IPS-18c (cell line): ENCODE measurements around the gene FBXO42.
"Not testable (repeated sequence)": the region's sequence is repeated elsewhere in the genome, so short reads cannot be mapped to it uniquely, and the experiment has no call there.

Source experiments
- H3K4me3 ChIP-seq: 2 replicates; pipeline ENCODE4 v1.7.0; 2013; ENCODE audit warnings: low read depth, mild to moderate bottlenecking, low read length, moderate library complexity; ENCODE audit not compliant: insufficient read depth
- H3K9me3 ChIP-seq: one replicate; pipeline ENCODE4 v1.6.1; 2013; ENCODE audit warnings: mild to moderate bottlenecking, low read length, moderate library complexity; ENCODE audit not compliant: control insufficient read depth, insufficient read depth

FBXO42 gene

GRCh38 chr1:16241221-16241708 is 111.0 kb downstream of the FBXO42 start:
- no peaks in the 10 kb centered on the region for H3K9me3 ChIP-seq
- no peak overlapping the region for H3K4me3 ChIP-seq

DNA sequence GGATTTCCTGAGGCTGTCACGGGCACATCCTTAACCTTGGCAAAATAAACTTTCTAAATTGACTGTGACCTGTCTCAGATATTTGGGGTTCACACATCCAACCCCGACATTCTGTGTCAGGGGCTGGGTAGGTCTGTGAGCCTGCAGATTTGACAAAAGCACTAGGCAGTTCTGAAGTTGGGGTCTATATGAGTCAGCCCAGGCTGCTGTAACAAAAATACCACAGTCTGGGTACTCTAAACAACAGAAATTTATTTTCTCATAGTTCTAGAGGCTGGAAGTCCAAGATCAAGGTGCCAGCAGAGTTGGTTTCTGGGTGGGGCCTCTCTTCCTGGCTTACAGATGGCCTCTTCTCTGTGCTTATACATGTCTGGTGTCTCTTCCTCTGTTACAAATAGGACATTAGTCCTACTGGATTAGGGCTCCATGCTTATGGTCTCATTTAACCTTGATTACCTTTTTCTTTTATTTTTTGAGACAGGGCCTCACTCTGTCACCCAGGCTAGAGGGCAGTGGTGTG is 112.2 kb downstream of the FBXO42 start:
- Histone ChIP-seq H3K9me3 (no peaks in the 10 kb centered on the region), H3K4me3 (no peak overlapping the region)

DNA sequence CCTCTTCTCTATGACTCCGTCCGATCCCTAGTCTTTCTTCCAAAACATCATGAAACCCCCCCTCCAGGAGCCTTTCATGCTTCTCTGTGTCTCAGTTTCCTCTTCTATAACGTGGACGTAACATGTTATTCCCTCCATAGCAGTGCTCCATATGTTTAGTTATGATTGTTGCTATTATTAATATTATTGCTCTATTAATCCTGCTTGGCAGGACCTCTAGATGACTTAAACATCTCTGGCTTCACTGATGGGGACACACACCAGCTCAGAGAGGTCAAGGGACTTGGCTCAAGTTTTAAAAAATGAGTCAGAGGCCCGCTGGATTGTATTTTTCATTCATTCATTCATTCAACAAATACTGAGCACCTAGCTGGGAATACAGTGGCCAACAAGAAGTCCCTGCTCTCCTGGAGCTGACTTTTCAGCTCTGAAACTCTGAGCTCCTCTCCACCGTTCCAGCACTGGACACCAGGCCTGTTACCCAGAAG is 114.9 kb downstream of the FBXO42 start:
- Histone ChIP-seq H3K9me3 (no peaks in the 10 kb centered on the region), H3K4me3 (peak overlapping the region; percentile 65; the same call in 1 of the 2 replicates)

DNA sequence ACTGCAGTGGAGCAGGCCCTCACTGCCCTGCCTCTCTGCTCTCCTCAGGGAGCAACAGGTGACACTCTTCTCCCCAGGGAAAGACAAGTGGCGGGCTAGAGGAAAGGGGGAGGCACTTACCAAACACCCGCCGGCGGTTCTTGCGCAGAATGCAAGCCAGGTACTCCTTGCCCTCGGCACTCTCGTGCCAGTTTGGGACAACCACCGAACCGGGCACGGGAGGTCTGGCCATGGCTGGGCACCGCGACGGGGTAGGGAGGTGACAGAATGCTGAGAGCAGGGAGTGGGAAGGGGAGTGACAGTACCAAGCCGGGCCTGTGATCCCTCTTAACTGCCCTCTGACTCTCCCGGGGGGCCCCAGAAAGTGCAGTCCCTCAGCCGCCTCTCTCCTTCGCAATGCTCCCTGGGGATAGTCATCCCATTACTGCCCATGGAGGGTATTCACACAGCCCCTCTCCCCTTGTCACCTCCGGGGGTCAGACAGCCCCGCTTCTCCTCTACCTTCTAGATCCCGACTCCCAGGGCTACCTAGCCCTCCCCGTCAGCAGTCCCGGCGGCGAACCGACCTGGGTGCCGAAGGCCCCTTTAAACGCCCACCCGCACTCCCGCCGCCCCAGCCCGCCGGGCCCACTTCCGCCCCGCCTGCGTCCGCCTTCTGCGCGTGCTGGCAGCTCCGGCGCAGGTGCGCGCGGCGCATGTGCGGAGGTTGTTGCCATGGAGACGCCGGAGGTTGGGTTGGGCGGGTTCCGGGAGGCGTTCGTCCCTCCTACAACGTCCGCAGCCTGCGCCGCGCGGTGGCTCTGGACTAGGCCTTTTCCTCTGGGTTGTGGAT is 115.6 kb downstream of the FBXO42 start, which contains the start of gene CPLANE2:
Gene CPLANE2 (minus strand): TSS at position 673 of the 832 bp plus-strand sequence. CDS start 441 bp downstream, at position 232.
- peak within 1 kb of the TSS; percentile 65 for H3K4me3 ChIP-seq
- no peaks in the 10 kb centered on the region for H3K9me3 ChIP-seq

GRCh38 chr1:16235944-16236510 is 116.3 kb downstream of the FBXO42 start:
- Histone ChIP-seq H3K4me3 (peak overlapping the region; percentile 65; the same call in 1 of the 2 replicates), H3K9me3 (no peaks in the 10 kb centered on the region)

DNA sequence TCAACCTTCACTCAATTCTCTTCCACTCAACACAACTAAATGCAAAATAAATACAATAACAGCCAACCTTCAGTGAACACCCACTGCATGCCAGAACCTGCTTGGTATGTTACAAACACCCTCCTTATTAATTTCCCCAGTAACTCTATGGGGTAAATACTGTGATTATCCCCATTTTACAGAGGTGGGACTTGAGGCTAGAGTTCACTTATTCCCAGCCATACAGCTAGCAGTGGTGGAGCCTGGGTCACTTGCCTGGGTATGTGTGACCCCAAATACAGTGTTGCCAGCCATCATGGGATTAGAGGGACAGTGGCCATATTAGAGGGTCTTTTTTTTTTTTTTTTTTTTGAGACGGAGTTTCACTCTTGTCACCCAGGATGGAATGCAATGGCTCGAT is 116.9 kb downstream of the FBXO42 start:
- Histone ChIP-seq H3K9me3 (no peaks in the 10 kb centered on the region), H3K4me3 (no peak overlapping the region)

DNA sequence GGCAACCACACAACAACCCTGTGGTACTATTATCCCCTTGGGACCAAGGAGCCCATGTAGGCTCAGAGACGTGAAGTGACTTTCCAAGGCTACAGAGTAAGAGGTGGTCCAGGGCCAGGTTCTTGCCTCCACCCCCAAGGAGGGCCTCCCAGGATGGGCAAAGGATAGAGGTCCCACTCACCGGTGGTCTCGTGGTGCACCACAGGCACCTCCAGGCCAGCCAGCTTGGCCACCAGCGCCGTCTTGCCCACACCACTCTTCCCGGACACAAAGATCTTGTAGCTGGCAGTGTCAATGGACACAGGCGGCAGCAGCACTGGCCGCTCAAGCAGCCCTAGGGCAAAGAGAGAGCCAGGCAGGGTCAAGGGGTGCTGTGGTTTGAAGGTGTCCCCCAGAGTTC is 118.8 kb downstream of the FBXO42 start:
- H3K9me3 ChIP-seq, result no peaks in the 10 kb centered on the region
- H3K4me3 ChIP-seq, result 0 out of 2 replicates have a peak overlapping the region, but pooled peaks have one; percentile 3

DNA sequence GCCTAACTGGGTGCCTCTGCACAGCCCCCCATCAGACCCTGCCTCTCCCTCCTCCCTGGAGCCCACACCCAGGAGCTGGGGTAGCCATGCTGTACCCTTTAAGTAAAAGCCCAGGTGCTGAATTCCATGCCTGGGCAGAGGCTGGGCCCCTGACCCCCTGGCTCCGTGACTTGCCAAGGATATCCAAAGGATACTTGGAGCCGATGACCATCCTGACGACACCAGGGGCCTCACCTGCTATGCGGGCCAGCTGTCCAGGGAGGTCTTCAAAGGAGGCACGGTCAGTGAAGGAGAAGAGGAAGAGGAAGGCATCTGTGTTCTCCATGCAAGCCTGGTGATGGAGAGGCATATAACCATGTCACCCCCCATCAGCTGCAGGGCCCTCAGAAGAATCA is 120.0 kb downstream of the FBXO42 start:
- H3K4me3 ChIP-seq, result no peak overlapping the region
- no peaks in the 10 kb centered on the region for H3K9me3 ChIP-seq

DNA sequence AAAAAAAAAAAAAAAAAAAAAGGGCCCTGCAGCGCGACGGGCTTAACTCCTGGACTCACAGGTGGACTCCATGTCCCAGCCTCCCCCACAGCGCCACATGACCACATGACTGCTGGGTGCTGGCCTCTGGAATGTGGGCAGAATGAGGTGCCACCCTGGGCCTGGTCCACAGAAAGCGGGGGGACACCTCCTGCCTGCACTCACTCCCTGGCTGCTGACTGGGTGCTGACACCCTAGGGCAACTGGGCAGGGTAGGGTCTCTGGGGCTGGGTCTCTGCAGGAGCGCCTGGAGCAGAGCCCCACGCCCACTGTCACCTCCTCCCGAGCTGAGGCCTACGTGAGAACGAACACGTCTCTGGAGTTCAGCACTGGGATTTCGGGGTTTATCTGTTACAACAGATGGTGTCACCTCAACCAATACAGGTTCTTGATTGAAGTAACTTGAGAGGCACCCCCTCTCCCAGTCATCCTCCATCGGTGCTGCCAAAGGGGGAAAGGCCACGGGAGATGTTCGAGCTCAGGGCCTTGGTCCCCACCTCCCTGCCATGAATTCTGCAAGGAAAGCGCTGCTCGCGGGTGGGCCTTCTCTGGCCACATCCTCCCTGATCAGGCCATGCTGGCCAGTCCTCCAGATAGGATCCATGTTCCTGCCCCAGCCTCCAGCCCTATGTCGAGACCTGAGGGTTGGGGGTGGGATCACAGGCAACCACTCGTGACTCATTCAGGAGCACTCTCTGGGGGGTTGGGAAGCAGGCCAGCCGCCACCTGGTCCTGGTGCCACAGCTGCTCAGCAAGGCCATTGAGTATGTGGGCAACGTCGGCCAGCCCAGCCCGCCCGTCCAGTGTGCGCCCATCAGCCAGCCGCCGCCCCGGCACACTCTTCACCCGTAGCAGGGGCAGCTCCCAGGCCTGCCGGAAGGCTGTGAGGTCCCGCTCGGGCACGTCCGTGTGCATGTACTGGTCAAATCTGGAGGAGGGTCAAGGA is 120.7 kb downstream of the FBXO42 start:
- Histone ChIP-seq H3K4me3 (no peak overlapping the region), H3K9me3 (no peaks in the 10 kb centered on the region)

DNA sequence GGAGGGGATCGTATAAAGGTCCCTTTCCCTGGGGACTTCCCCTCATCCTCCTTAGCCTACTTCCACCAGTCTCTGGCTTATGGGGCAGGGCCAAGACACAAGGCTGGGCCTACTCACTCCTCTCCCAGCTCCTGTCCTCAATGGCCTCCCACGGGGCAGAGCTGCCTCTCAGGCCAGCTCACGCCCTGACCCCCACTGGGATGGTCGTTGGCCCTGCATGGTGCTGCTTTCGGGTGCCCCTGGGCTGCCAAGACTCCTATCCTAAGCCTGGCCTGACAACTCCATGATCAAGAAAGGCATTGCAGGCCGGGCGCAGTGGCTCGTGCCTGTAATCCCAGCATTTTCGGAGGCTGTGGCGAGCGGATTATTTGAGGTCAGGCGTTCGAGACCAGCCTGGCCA is 121.5 kb downstream of the FBXO42 start:
- no peaks in the 10 kb centered on the region for H3K9me3 ChIP-seq
- no peak overlapping the region for H3K4me3 ChIP-seq

GRCh38 chr1:16229976-16230740 is 122.1 kb downstream of the FBXO42 start:
- no peak overlapping the region for H3K4me3 ChIP-seq
- no peaks in the 10 kb centered on the region for H3K9me3 ChIP-seq

DNA sequence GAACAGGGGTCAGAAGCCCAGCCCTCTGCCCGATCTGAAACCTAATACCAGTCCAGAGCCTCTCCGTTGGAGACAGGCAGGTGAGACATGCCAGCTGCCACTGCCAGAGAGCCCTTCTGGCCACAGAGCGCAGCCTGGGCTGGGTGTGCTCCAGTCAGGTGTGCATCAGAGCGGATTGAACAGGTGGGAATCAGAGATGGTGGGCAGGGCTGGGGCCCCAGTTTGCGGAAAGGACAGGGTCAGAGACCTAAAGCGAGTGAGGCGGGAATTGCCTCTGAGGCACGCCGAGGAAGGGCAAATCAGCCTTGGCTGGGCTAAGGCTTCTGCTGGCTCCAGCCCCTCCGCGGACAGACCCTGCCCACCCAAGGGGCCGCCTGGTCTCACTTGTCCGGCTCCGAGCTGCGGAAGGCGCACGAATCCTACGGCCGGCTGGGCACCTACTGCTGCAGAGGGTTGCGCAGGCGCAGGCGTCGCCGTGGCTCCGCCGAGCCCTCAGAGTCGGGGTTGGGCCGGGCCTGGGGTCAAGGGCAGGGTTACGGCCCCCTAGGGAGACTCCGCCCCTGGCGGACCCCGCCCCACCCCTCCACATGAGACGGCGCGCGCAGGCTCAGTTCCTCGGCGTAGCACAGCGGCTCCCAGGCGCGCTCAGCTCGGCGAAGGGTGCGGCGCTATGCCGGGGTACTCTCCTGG is 125.6 kb downstream of the FBXO42 start:
- Histone ChIP-seq H3K9me3 (no peaks in the 10 kb centered on the region), H3K4me3 (peak overlapping the region; percentile 60)

GRCh38 chr1:16226129-16226489 is 126.2 kb downstream of the FBXO42 start:
- Histone ChIP-seq H3K4me3 (no peak overlapping the region), H3K9me3 (no peaks in the 10 kb centered on the region)

GRCh38 chr1:16224472-16224871 is 127.8 kb downstream of the FBXO42 start:
- Histone ChIP-seq H3K9me3 (no peaks in the 10 kb centered on the region), H3K4me3 (no peak overlapping the region)

DNA sequence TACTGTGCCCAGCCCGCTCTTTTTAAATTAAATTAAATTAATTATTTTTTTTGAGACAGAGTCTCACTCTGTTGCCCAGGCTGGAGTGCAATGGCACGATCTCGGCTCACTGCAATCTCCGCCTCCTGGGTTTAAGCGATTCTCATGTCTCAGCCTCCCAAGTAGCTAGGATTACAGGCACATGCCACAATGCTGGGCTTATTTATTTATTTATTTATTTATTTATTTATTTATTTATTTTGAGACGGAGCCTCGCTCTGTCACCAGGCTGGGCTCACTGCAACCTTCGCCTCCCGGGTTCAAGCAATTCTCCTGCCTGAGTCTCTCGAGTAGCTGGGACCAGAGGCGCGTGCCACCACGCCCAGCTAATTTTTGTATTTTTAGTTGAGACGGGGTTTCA is 129.6 kb downstream of the FBXO42 start:
- not testable (repeated sequence) for H3K4me3 ChIP-seq

GRCh38 chr1:16221499-16221898 is 130.8 kb downstream of the FBXO42 start:
- no peaks in the 10 kb centered on the region for H3K9me3 ChIP-seq
- H3K4me3 ChIP-seq, result no peak overlapping the region

More for the DNA sequence above, 129.6 kb downstream of the FBXO42 start:
- not testable (repeated sequence) for H3K9me3 ChIP-seq
